Fibroblast of skin of right biceps (primary cell): ENCODE results near the gene FXYD1.
A peak's percentile ranks its signal among the peaks of the same experiment; 100 is the strongest.
"Not testable (repeated sequence)": the region's sequence is repeated elsewhere in the genome, so short reads cannot be mapped to it uniquely, and the experiment has no call there.

Experiments
- DNase-seq: peaks from one replicate; pipeline ENCODE4 v3.0.0-alpha.2; 2013

FXYD1 gene

GRCh38 chr19:35138305-35138892, at the start of gene FXYD1:
Gene FXYD1, plus strand, starts transcription at chr19:35138824. Its CDS starts 1,256 bp downstream, at chr19:35140080.
- no peak for DNase-seq

GRCh38 chr19:35089554-35089953, 49.1 kb upstream of the FXYD1 start:
- no peak for DNase-seq

GRCh38 chr19:35090160-35090505, 48.5 kb upstream of the FXYD1 start:
- no peak for DNase-seq

- peak; percentile 62 for DNase-seq
Measured at GRCh38 chr19:35090506-35091214, 48.0 kb upstream of the FXYD1 start.

- no peak for DNase-seq
Measured at GRCh38 chr19:35093430-35093829, 45.2 kb upstream of the FXYD1 start.

GRCh38 chr19:35093941-35094647, 44.5 kb upstream of the FXYD1 start:
- DNase-seq: no peak

- DNase-seq: no peak
Measured at GRCh38 chr19:35094656-35095055, 44.0 kb upstream of the FXYD1 start.

- DNase-seq: no peak
Measured at GRCh38 chr19:35095667-35096368, 42.8 kb upstream of the FXYD1 start.

- DNase-seq: no peak
Measured at GRCh38 chr19:35098413-35099049, 40.1 kb upstream of the FXYD1 start.

GRCh38 chr19:35099155-35099896, 39.3 kb upstream of the FXYD1 start:
- DNase-seq: no peak

- no peak for DNase-seq
Measured at GRCh38 chr19:35099897-35100275, 38.7 kb upstream of the FXYD1 start.

- DNase-seq: no peak
Measured at GRCh38 chr19:35100588-35101533, 37.8 kb upstream of the FXYD1 start.

- DNase-seq: not testable (repeated sequence)
Measured at GRCh38 chr19:35101949-35102348, 36.7 kb upstream of the FXYD1 start.

- DNase-seq: not testable (repeated sequence)
Measured at GRCh38 chr19:35103614-35104013, 35.0 kb upstream of the FXYD1 start.

- DNase-seq: no peak
Measured at GRCh38 chr19:35104361-35104760, 34.3 kb upstream of the FXYD1 start.

GRCh38 chr19:35105047-35105410, 33.6 kb upstream of the FXYD1 start:
- DNase-seq: no peak

GRCh38 chr19:35105411-35106290, 33.0 kb upstream of the FXYD1 start:
- no peak for DNase-seq

GRCh38 chr19:35106291-35106583, 32.4 kb upstream of the FXYD1 start:
- DNase-seq: no peak

- DNase-seq: no peak
Measured at GRCh38 chr19:35106898-35107541, 31.6 kb upstream of the FXYD1 start.

- DNase-seq: no peak
Measured at GRCh38 chr19:35107545-35107944, 31.1 kb upstream of the FXYD1 start.
